ENCODE data around the gene MTHFD2L. TPM values are rescaled to one million over a fixed set of nuclear protein-coding genes. Genes with fewer than 3 reads are reported as not detected.

MTHFD2L gene
- total and polyA plus RNA-seq, 3 donors from 2014 or later, result 14.8 to 44.1 (median 29.1) TPM

- Histone ChIP-seq H3K4me3 (no peak overlapping the region), H3K4me1 (no peaks in the 10 kb centered on the region), H3K9me3 (no peaks in the 10 kb centered on the region), H3K27me3 (no peaks in the 10 kb centered on the region), H3K27ac (no peak overlapping the region), H3K36me3 (ENCODE audit: low read depth, missing control alignments) (no peaks in the 10 kb centered on the region)
- DNase-seq, result no peak
- intact Hi-C loops (cut with DNase I; ENCODE audit: low total_unique reads), result no loop called here
- TF ChIP-seq POLR2A (IDR thresholded peaks at IDR 0.05) (no peak), CTCF (IDR thresholded peaks at IDR 0.05) (no peak)
Observed at GRCh38 chr4:74244049-74244448, 86.1 kb downstream of the MTHFD2L start.

- intact Hi-C loops (cut with DNase I; ENCODE audit: low total_unique reads), result no loop called here
- Histone ChIP-seq H3K4me1 (no peaks in the 10 kb centered on the region), H3K4me3 (no peak overlapping the region), H3K9me3 (no peaks in the 10 kb centered on the region), H3K27ac (no peak overlapping the region), H3K36me3 (ENCODE audit: low read depth, missing control alignments) (no peaks in the 10 kb centered on the region), H3K27me3 (no peaks in the 10 kb centered on the region)
- TF ChIP-seq POLR2A (IDR thresholded peaks at IDR 0.05), result no peak
- no peak for TF ChIP-seq CTCF (IDR thresholded peaks at IDR 0.05)
- DNase-seq, result no peak
Observed at GRCh38 chr4:74252933-74253332, 95.0 kb downstream of the MTHFD2L start.

GRCh38 chr4:74254386-74254785 lies 96.5 kb downstream of the MTHFD2L start:
- no peak for DNase-seq
- no peak overlapping the region for H3K27ac ChIP-seq
- no peak for TF ChIP-seq POLR2A (IDR thresholded peaks at IDR 0.05)
- TF ChIP-seq CTCF (IDR thresholded peaks at IDR 0.05), result no peak
- intact Hi-C loops (cut with DNase I; ENCODE audit: low total_unique reads), result no loop called here
- no peaks in the 10 kb centered on the region for H3K27me3 ChIP-seq
- peaks cover 4% of the 10 kb centered on the region for H3K4me1 ChIP-seq
- no peaks in the 10 kb centered on the region for H3K9me3 ChIP-seq
- WGBS, 2 donors, result 96 to 97% methylated on average over 1 of the region's 1 CpG
- no peaks in the 10 kb centered on the region for H3K36me3 ChIP-seq (ENCODE audit: low read depth, missing control alignments)
- H3K4me3 ChIP-seq, result no peak overlapping the region

- intact Hi-C loops (cut with DNase I; ENCODE audit: low total_unique reads), result no loop called here
- 83 to 91% methylated on average over 1 of the region's 1 CpG for WGBS, 2 donors
- no peak overlapping the region for H3K27ac ChIP-seq
- H3K4me1 ChIP-seq, result peaks cover 4% of the 10 kb centered on the region
- no peak for TF ChIP-seq POLR2A (IDR thresholded peaks at IDR 0.05)
- no peak for TF ChIP-seq CTCF (IDR thresholded peaks at IDR 0.05)
- H3K4me3 ChIP-seq, result no peak overlapping the region
- DNase-seq, result no peak
- no peaks in the 10 kb centered on the region for H3K9me3 ChIP-seq
- H3K36me3 ChIP-seq (ENCODE audit: low read depth, missing control alignments), result no peaks in the 10 kb centered on the region
- H3K27me3 ChIP-seq, result no peaks in the 10 kb centered on the region
Observed at GRCh38 chr4:74255096-74255495, 97.2 kb downstream of the MTHFD2L start.

GRCh38 chr4:74258963-74259362 lies 101.0 kb downstream of the MTHFD2L start:
- H3K36me3 ChIP-seq (ENCODE audit: low read depth, missing control alignments), result no peaks in the 10 kb centered on the region
- H3K4me1 ChIP-seq, result peaks cover 4% of the 10 kb centered on the region
- no peak overlapping the region for H3K27ac ChIP-seq
- no peaks in the 10 kb centered on the region for H3K27me3 ChIP-seq
- WGBS, 2 donors, result 69 to 71% methylated on average over 1 of the region's 1 CpG
- intact Hi-C loops (cut with DNase I; ENCODE audit: low total_unique reads), result no loop called here
- no peak for TF ChIP-seq CTCF (IDR thresholded peaks at IDR 0.05)
- DNase-seq, result peak; percentile 78
- no peak overlapping the region for H3K4me3 ChIP-seq
- H3K9me3 ChIP-seq, result no peaks in the 10 kb centered on the region

Measured in testis (tissue), 3 donors.